Germinal center (tissue), 1 donor: ENCODE results near the gene COQ10A.
A peak's percentile ranks its signal among the peaks of the same experiment; 100 is the strongest.
"Not testable (repeated sequence)": the region's sequence is repeated elsewhere in the genome, so short reads cannot be mapped to it uniquely, and the experiment has no call there.

Experiments used
- DNase-seq: peaks from one replicate; pipeline ENCODE4 v3.0.0; 2012; ENCODE audit warnings: mixed read lengths, low spot score

Gene COQ10A

DNA sequence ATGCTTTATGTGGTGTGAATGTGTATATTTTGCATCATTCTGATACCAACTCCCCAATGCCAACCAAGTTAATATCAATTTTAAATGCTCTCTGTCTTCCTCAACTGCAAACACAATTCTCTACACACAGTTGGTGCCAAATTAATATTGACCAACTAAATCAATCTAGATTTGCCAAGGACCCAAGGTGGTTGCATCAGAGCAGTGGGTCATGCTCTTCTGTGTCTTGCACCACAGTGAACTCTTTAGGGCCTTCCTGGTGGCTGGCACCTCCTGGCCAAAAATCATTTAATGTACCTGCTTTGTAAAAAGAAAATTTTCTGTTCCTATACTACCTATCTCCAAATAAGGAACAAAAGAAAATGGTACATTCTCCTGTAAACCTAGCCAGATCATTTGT is 14.1 kb downstream of the COQ10A start:
- no peak for DNase-seq

GRCh38 chr12:56282030-56282429 is 15.3 kb downstream of the COQ10A start:
- DNase-seq, result no peak

- DNase-seq, result no peak
Measured at GRCh38 chr12:56282579-56282978, 15.8 kb downstream of the COQ10A start.

- DNase-seq, result not testable (repeated sequence)
Measured at GRCh38 chr12:56284263-56284662, 17.5 kb downstream of the COQ10A start.

- DNase-seq, result no peak
Measured at GRCh38 chr12:56286044-56286830, 19.5 kb downstream of the COQ10A start.

- no peak for DNase-seq
Measured at GRCh38 chr12:56288705-56289387, 22.1 kb downstream of the COQ10A start.

DNA sequence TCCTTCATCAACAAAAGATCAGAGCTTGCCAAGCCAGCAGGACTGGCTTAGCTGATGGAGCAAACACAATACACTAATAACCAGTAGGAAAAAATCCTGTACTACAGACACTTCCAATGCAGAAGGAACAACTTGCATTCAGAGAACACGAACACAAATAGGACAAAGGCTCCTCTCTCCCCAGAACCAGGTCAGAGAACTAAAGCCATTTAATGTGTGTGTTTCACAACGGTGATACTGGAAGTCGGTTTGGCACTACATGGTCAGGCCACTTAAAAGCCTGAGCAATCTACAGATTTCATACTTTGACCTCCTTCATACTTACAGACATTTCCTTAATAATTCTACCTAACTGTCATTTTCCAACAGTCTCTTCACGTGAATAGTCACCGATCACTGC is 27.1 kb downstream of the COQ10A start:
- no peak for DNase-seq

DNA sequence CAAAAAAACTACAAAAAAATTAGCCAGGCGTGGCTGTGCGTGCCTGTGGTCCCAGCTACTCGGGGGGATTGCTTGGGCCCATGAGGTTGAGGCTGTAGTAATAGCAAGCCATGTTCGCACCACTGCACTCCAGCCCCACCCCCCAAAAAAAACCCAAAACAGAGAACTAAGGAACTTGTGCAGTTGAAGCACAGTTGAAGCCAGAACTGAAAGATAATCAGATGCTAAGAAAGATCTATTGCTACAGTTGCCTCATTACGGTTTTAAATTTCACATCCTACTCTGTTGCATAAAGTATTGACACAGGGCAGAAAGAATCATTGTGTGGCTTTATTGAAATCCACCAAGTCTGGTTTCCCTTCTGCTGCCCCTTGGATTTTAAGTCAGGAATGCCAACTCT is 29.6 kb downstream of the COQ10A start:
- DNase-seq, result no peak

DNA sequence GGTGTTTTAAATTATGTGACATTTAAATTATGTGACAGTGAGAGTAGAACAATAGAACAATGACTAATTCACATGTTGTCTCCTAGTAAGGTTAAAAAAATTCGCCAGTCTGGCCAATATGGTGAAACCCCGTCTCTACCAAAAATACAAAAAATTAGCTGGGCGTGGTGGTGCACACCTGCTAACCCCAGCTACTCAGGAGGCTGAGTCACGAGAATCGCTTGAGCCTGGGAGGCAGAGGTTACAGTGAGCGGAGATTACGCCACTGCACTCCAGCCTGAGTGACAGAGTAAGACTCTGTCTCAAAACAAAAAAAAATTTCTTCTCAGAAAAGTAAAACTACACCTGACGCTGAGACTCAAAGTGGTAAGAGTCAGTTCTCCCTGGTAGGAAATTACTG is 30.7 kb downstream of the COQ10A start:
- no peak for DNase-seq

DNA sequence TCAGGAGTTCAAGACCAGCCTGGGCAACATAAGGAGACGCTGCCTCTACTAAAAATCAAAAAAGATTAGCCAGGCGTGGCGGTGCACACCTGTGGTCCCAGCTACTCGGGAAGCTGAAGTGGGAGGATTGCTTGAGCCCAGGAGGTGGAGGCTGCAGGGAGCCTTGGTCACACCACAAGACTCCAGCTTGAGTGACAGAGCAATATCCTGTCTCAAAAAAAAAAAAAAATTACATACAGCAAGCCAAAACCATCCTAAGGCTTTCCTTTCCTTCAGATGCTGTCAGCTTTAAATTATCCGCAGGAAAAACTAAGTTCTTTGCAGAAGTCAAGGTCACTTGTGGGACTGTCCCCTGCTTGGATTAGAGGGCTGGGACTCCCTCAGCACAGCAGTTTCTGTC is 32.1 kb downstream of the COQ10A start:
- DNase-seq, result no peak

DNA sequence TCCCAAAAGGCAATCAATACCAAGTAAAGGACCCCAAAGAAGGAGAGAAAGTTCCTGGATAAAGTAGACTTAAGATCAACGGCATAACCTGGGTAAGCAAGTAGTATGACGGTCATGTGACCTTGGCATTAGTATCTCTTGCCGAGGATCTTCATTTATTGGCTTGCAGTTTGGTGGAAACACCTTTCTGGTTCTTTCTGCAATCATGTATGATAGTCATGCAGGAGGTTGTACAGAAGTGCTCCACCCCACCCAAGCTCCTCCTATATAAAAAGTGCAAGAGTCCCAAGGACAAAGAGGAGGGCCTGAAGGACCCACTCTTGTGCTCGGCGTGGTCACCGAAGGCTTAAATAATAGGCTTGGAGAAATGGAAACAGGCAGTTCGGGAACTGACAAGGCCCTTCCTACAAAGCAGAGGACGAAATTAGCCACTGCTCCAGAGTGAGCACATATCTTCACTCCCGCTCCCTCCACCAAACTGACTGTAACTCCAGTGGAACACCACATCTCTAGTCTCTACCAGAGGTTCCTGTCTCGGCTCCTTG is 32.6 kb downstream of the COQ10A start:
- DNase-seq, result no peak

DNA sequence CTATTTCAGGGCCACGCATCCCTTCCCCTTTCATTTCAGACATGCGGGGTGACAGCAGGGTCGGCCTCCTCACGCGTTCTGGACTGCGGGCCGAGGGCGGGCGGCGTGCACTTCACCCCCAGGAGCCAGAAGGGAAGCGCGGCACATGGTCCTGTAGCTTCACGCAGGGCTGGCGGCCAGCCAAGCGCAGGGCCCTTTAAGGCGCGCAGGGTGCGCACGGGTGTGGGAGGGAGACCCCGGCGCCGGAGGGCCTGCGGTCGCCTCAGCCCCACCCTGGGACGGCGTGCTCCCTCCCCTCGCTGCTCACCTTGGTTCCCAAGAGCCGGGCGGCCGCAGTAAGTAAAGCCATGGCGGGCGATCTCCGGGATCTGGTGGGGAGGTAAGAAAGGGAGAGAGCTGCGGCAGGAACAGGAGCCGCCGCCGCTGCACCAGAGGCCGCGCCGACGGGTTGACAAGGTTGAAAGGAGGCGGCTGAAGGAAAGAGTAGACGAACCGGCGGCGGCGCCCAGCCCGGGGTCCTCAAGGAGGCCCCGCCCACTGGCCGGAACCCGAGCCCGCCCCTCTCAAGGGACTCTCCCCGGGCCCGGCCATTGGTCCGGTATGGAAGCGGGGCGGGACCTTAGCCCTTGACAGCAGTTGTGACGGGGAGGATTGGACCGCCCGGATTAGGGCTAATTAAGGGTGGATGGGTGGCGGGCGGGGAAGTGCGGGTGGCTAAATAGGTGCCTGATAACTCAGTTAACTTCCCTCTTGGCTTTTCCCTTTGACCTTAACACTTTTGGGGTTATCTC is 33.3 kb downstream of the COQ10A start, which contains the start of gene CS:
CS (minus strand) TSS at position 478 of the 791 bp plus-strand sequence; CDS start at position 349, 129 bp downstream.
- peak; percentile 97 for DNase-seq

DNA sequence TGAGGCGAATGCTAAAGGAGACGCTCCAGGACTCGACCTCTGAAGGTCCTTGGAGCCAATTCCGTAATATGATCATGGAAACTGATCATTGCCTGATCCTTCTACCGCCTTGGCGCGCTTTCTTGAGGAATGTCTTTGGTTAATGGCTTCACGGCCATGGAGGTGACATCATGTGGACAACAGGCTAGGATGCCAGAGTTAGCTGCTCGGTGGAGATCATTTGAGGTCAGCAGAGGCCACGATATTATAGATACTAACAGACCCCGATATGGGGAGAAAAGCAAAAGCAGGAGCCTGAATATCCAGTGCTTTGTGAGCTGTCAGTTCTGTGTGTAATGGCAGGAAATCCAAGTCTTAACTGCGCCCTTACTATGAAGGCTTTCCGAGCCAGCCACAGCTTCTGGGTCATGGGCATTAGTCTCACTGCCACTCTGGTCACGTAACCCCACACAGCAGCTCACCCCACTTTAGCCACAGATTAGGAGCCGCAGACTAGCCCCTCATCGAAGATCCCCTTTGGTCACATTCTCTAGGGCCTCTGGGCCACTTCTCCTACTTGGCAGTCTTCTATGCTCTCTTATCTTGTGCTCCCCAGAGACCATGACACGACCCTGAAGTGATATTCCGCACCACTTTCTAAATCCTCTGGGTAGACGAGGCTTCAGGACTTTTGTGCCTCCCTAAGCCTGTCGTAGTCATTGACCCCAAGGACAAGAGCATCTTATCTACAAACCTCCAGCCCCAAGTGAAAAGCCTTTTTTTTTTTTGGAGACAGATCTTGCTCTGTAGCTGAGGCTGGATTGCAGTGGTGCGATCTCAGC is 34.1 kb downstream of the COQ10A start:
- DNase-seq, result no peak

DNA sequence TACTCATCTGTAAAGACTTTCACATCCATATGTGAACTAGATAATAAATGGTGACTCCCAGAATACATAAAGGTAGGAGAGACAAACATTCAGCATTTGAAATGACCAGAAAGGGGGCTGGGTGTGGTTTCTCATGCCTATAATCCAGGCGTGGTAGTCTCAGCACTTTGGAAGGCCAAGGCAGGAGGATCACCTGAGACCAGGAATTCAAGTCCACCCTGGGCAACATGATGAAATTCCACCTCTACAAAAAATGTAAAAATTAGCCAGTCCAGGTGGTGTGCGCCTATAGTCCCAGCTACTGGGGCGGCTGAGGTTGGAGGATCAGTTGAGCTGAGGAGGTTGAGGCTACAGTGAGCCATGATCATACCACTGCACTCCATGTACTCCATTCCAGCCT is 37.5 kb downstream of the COQ10A start:
- DNase-seq, result no peak

DNA sequence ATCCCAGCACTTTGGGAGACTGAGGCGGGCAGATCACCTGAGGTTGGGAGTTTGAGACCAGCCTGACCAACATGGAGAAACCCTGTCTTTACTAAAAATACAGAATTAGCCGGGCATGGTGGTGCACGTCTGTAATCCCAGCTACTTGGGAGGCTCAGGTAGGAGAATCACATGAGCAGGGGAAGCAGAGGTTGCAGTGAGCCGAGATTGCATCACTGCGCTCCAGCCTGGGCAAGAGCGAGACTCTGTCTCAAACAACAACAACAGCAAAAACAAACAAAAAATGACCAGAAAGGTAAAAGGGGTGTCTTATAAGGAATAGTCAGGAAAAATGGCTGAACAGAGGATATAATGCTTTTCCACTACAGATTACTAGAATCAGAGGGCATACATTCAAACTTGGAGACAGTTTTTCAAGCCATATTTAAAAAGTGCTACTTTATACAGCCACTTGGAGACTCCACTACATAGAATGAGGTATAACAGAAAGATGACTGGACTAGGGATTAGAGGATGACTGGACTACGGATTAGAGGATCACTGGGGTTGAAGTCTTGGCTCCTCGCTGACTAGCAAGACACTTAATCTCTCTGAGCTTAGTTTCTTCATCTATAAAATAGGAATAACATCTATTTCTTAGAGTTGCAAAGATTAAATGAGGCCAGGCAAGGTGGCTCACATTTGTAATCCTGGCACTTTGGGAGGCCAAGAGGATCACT is 38.3 kb downstream of the COQ10A start:
- DNase-seq, result no peak

DNA sequence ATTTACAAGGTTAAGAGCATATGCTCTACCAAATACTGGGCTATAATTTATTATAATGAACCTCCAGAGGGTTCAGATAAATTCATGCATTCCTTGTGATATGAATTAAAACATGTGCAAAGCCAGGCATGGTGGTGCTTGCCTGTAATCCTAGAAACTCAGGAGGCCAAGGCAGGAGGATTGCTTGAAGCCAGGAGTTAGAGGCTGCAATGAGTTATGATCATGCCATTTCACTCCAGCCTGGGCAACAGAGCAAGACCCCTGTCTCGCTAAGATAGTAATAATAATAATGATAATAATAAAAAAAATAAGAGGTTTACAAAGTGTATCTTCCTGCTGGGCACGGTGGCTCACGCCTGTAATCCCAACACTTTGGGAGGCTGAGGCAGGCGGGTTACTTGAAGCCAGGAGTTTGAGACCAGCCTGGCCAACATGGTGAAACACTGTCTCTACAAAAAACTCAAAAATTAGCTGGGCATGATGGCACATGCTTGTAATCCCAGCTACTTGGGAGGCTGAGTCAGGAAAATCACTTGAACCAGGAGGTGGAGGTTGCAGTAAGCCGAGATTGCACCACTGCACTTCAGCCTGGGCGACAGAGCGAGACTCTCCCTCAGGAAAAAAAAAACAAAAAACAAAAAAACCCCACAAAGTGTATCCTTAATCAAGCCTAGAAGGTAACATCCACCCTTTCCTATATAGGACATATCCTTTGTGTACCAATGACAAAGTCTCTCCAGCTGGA is 40.7 kb downstream of the COQ10A start:
- no peak for DNase-seq

GRCh38 chr12:56308714-56309113 is 42.0 kb downstream of the COQ10A start:
- no peak for DNase-seq

DNA sequence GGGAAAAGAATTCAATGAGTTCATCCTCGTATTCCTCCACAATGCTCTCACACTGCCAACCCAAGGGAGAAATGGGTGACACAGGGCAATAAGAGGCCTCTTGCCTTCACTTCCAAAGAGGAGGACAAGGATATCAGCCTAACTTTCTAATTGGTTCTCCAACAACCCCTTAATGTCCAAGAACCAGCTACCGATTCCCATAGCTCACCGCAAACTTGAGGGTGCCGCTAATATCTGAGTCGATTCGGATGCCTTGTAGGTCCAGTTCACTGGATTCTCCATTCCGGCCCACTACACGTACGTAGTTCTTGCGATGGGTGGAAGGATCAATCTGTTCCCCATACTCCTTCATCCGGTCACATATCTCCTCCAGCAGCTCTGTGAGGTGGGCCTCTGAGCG is 44.3 kb downstream of the COQ10A start:
- DNase-seq, result no peak

GRCh38 chr12:56315249-56315621 is 48.5 kb downstream of the COQ10A start:
- no peak for DNase-seq
